SU-DHL-6 (cell line): ENCODE results near the gene KRT35.

Source experiments
- H2AFZ ChIP-seq: fragments of 200-600 bp; sonication (generic); 2 replicates; pipeline ENCODE4 v1.6.1; 2014; ENCODE audit warnings: low read depth, mild to moderate bottlenecking, moderate library complexity, mixed read lengths, antibody characterized with exemption, low read length; ENCODE audit not compliant: severe bottlenecking
- H3F3A ChIP-seq: fragments of 200-600 bp; shearing (Covaris generic); 2 replicates; pipeline ENCODE4 v1.6.0; 2016; ENCODE audit warnings: antibody characterized with exemption, mild to moderate bottlenecking; ENCODE audit not compliant: insufficient read depth
- H3K27ac ChIP-seq: fragments of 200-600 bp; sonication (generic); 2 replicates; pipeline ENCODE4 v1.5.1; 2016; ENCODE audit warnings: low read depth, mild to moderate bottlenecking, low read length, moderate library complexity, mixed read lengths
- H3K27me3 ChIP-seq: fragments of 200-600 bp; sonication (generic), shearing (Covaris generic); 2 replicates; pipeline ENCODE4 v1.6.0; 2014; ENCODE audit warnings: mild to moderate bottlenecking, low read length
- H3K36me3 ChIP-seq: fragments of 200-600 bp; sonication (generic); 2 replicates; pipeline ENCODE4 v1.6.1; 2014; ENCODE audit warnings: mild to moderate bottlenecking, low read length, mixed read lengths
- H3K4me2 ChIP-seq: fragments of 300-600, 200-600 bp; shearing (Covaris generic), sonication (generic); 2 replicates; pipeline ENCODE4 v1.6.0; 2014; ENCODE audit warnings: low read length, low read depth, mild to moderate bottlenecking; ENCODE audit not compliant: poor library complexity, severe bottlenecking
- H3K4me3 ChIP-seq: fragments of 200-600 bp; sonication (generic); 2 replicates; pipeline ENCODE4 v1.5.1; 2014; ENCODE audit warnings: antibody characterized with exemption, low read length, mild to moderate bottlenecking, mixed read lengths; ENCODE audit not compliant: insufficient read depth, poor library complexity, severe bottlenecking
- H3K79me2 ChIP-seq: fragments of 200-600 bp; sonication (generic); 2 replicates; pipeline ENCODE4 v1.6.1; 2014; ENCODE audit warnings: mild to moderate bottlenecking, low read length, moderate library complexity; ENCODE audit not compliant: insufficient read depth
- H3K9ac ChIP-seq: fragments of 200-600 bp; sonication (generic); 2 replicates; pipeline ENCODE4 v1.7.0; 2014; ENCODE audit warnings: mild to moderate bottlenecking, low read length
- H3K9me2 ChIP-seq: fragments of 200-600 bp; sonication (generic); replicated peaks from 2 replicates; pipeline ENCODE4 v1.6.1; 2014; ENCODE audit warnings: low read length; ENCODE audit not compliant: insufficient read depth
- H3K9me3 ChIP-seq: fragments of 200-600 bp; sonication (generic); 2 replicates; pipeline ENCODE4 v1.6.1; 2014; ENCODE audit warnings: low read length, mixed read lengths; ENCODE audit not compliant: insufficient read depth
- H4K20me1 ChIP-seq: fragments of 200-600 bp; sonication (generic); 2 replicates; pipeline ENCODE4 v1.6.1; 2014; ENCODE audit warnings: low read depth, mild to moderate bottlenecking, antibody characterized with exemption, low read length, moderate library complexity, mixed read lengths
- CTCF ChIP-seq: fragments of 200-600 bp; sonication (generic); IDR thresholded peaks from one replicate; pipeline ENCODE4 v1.5.1; 2017; ENCODE audit warnings: antibody characterized with exemption, mild to moderate bottlenecking, low read length, moderate library complexity; ENCODE audit not compliant: insufficient read depth, poor library complexity, severe bottlenecking
- EZH2phosphoT487 ChIP-seq: fragments of 200-600 bp; sonication (generic), shearing (Covaris generic); conservative IDR thresholded peaks from 2 replicates; pipeline ENCODE4 v1.6.1; 2018; ENCODE audit warnings: mild to moderate bottlenecking, antibody characterized with exemption, low read length, moderate library complexity, mixed read lengths

The KRT35 gene

GRCh38 chr17:41523787-41524186, 42.8 kb upstream of the KRT35 start:
- Histone ChIP-seq H3K79me2 (no peaks in the 10 kb centered on the region), H3K9me2 (no peaks in the 10 kb centered on the region), H3F3A (no peaks in the 10 kb centered on the region), H3K9me3 (no peaks in the 10 kb centered on the region), H3K9ac (no peak overlapping the region), H3K27ac (no peak overlapping the region), H3K4me2 (no peak overlapping the region), H2AFZ (no peak overlapping the region), H3K36me3 (no peaks in the 10 kb centered on the region), H3K4me3 (no peak overlapping the region), H4K20me1 (no peaks in the 10 kb centered on the region), H3K27me3 (no peaks in the 10 kb centered on the region)
- TF ChIP-seq CTCF (no peak), EZH2phosphoT487 (no peak)

GRCh38 chr17:41523225-41523593, 42.3 kb upstream of the KRT35 start:
- Histone ChIP-seq H3K79me2 (no peaks in the 10 kb centered on the region), H3K9me3 (no peaks in the 10 kb centered on the region), H3K4me2 (no peak overlapping the region), H3K27ac (no peak overlapping the region), H4K20me1 (no peaks in the 10 kb centered on the region), H3K9me2 (no peaks in the 10 kb centered on the region), H3F3A (no peaks in the 10 kb centered on the region), H3K4me3 (no peak overlapping the region), H3K36me3 (no peaks in the 10 kb centered on the region), H3K9ac (no peak overlapping the region), H3K27me3 (no peaks in the 10 kb centered on the region), H2AFZ (no peak overlapping the region)
- TF ChIP-seq EZH2phosphoT487 (no peak), CTCF (no peak)

DNA sequence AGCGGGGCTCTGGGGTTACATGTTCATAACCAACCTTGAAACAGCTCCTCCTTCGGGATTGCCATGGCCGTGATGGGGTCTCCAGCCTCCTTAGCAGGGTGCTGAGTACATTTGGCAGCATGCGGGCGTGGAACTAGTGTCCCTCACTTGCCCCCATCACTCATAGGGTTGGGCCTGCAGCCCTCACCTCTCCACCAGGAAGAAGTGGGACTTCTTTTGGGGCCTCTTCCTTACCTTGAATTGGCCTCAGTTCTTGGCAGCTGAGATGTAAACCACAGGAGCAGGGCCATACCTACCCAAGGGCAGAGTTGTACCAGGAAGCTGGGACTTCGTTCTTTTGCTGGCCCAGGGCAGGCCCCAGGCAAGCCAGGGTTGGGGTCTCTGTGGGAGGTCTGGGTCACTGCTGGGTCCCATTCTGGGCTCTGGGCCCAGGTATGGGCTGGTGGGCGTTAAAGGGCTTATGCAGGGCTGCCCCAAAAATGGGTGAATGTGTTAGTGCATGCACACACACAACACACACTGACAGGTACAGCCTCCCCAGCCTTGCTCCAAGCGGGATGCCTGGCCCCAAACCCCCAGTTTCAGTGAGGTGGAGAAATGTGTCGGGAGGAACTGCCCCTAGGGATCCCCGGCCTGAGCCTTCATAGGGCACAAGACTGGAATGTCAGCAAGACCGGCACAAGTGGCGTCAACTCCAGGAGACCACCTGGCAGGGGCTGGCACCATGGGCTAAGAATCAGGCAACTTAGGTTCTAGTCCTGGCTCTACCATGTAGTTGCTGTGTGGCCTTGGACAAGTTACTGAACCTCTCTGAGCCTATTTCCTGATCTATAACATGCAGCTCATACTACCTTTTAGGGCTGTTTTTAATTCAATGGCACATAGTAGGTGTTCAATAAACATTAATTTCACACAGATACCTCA, 41.6 kb upstream of the KRT35 start:
- H3K4me3 ChIP-seq, result no peak overlapping the region
- H3K9me3 ChIP-seq, result no peaks in the 10 kb centered on the region
- no peak overlapping the region for H3K9ac ChIP-seq
- TF ChIP-seq EZH2phosphoT487 (no peak), CTCF (no peak)
- no peak overlapping the region for H3K27ac ChIP-seq
- H3K9me2 ChIP-seq, result no peaks in the 10 kb centered on the region
- H2AFZ ChIP-seq, result no peak overlapping the region
- H3K36me3 ChIP-seq, result no peaks in the 10 kb centered on the region
- no peaks in the 10 kb centered on the region for H3F3A ChIP-seq
- no peaks in the 10 kb centered on the region for H3K27me3 ChIP-seq
- no peak overlapping the region for H3K4me2 ChIP-seq
- no peaks in the 10 kb centered on the region for H4K20me1 ChIP-seq
- H3K79me2 ChIP-seq, result no peaks in the 10 kb centered on the region
